ENCODE results near the gene UQCRQ. TPM values are rescaled to one million over a fixed set of nuclear protein-coding genes. Genes with fewer than 3 reads are reported as not detected.

Gene UQCRQ
- total and polyA plus RNA-seq, 4 donors: 62.5 to 2,326 (median 326) TPM

GRCh38 chr5:132884548-132884947, 18.1 kb downstream of the UQCRQ start:
- Histone ChIP-seq H3K4me3 (ENCODE audit: low read depth in 1 of 3, low read length in 3 of 3) (no peak overlapping the region), H3K36me3 (ENCODE audit: control insufficient read depth in 4 of 4, insufficient read depth in 3 of 4, low read depth in 1 of 4, low read length in 3 of 4) (peaks cover 3 to 75% (median 69%) of the 10 kb centered on the region in 4 donors), H3K9me3 (ENCODE audit: control insufficient read depth in 4 of 4, low read length in 3 of 4) (no peaks in the 10 kb centered on the region), H3K27ac (ENCODE audit: low read depth in 1 of 2, low read length in 2 of 2) (no peak overlapping the region), H3K9ac (ENCODE audit: low read depth in 1 of 2, low read length in 2 of 2) (no peak overlapping the region), H3K4me1 (ENCODE audit: control insufficient read depth in 4 of 4, insufficient read depth in 4 of 4, low read length in 3 of 4) (peaks cover 0 to 4% (median 0%) of the 10 kb centered on the region in 4 donors), H3K27me3 (ENCODE audit: control insufficient read depth in 4 of 4, insufficient read depth in 4 of 4, low read length in 3 of 4) (no peaks in the 10 kb centered on the region)
- TF ChIP-seq FOXA2 (IDR thresholded peaks at IDR 0.05) (no peak), ATF3 (IDR thresholded peaks at IDR 0.05) (no peak), SP1 (IDR thresholded peaks at IDR 0.05) (no peak), GABPA (IDR thresholded peaks at IDR 0.05 in 1 of 2, conservative IDR thresholded peaks at IDR 0.05 in 1 of 2) (no peak), HNF4A (conservative IDR thresholded peaks at IDR 0.05) (no peak), FOXA1 (IDR thresholded peaks at IDR 0.05) (no peak), RXRA (IDR thresholded peaks at IDR 0.05) (no peak), RAD21 (IDR thresholded peaks at IDR 0.05) (no peak), NR2F2 (IDR thresholded peaks at IDR 0.05) (no peak), CTCF (IDR thresholded peaks at IDR 0.05; ENCODE audit: low read depth, low read length, missing input control) (no peak), EGR1 (IDR thresholded peaks at IDR 0.05; ENCODE audit: low read depth in 2 of 2) (no peak)
- no peak for DNase-seq (ENCODE audit: low spot score)
- WGBS: 69% methylated on average over 2 of the region's 2 CpGs

- peaks cover 5 to 76% (median 62%) of the 10 kb centered on the region in 4 donors for H3K36me3 ChIP-seq (ENCODE audit: control insufficient read depth in 4 of 4, insufficient read depth in 3 of 4, low read depth in 1 of 4, low read length in 3 of 4)
- WGBS: 86% methylated on average over 11 of the region's 11 CpGs
- peaks cover 0 to 4% (median 0%) of the 10 kb centered on the region in 4 donors for H3K4me1 ChIP-seq (ENCODE audit: control insufficient read depth in 4 of 4, insufficient read depth in 4 of 4, low read length in 3 of 4)
- H3K27ac ChIP-seq (ENCODE audit: low read depth in 1 of 2, low read length in 2 of 2): no peak overlapping the region
- H3K9me3 ChIP-seq (ENCODE audit: control insufficient read depth in 4 of 4, low read length in 3 of 4): no peaks in the 10 kb centered on the region
- TF ChIP-seq YY1 (IDR thresholded peaks at IDR 0.05) (no peak), MAX (IDR thresholded peaks at IDR 0.05) (no peak), NR2F2 (IDR thresholded peaks at IDR 0.05) (no peak), HNF4G (IDR thresholded peaks at IDR 0.05) (no peak), FOXA1 (IDR thresholded peaks at IDR 0.05) (no peak)
- H3K4me3 ChIP-seq (ENCODE audit: low read depth in 1 of 3, low read length in 3 of 3): no peak overlapping the region
- no peaks in the 10 kb centered on the region for H3K27me3 ChIP-seq (ENCODE audit: control insufficient read depth in 4 of 4, insufficient read depth in 4 of 4, low read length in 3 of 4)
- no peak for DNase-seq (ENCODE audit: low spot score)
- no peak overlapping the region for H3K9ac ChIP-seq (ENCODE audit: low read depth in 1 of 2, low read length in 2 of 2)
Measured at GRCh38 chr5:132886064-132886823, 19.8 kb downstream of the UQCRQ start.

GRCh38 chr5:132887283-132887682, 20.8 kb downstream of the UQCRQ start:
- no peaks in the 10 kb centered on the region for H3K9me3 ChIP-seq (ENCODE audit: control insufficient read depth in 4 of 4, low read length in 3 of 4)
- H3K36me3 ChIP-seq (ENCODE audit: control insufficient read depth in 4 of 4, insufficient read depth in 3 of 4, low read depth in 1 of 4, low read length in 3 of 4): peaks cover 7 to 80% (median 65%) of the 10 kb centered on the region in 4 donors
- 20% methylated on average over 1 of the region's 1 CpG for WGBS
- H3K27me3 ChIP-seq (ENCODE audit: control insufficient read depth in 4 of 4, insufficient read depth in 4 of 4, low read length in 3 of 4): no peaks in the 10 kb centered on the region
- H3K9ac ChIP-seq (ENCODE audit: low read depth in 1 of 2, low read length in 2 of 2): no peak overlapping the region
- peaks cover 0 to 4% (median 0%) of the 10 kb centered on the region in 4 donors for H3K4me1 ChIP-seq (ENCODE audit: control insufficient read depth in 4 of 4, insufficient read depth in 4 of 4, low read length in 3 of 4)
- no peak for DNase-seq (ENCODE audit: low spot score)
- no peak overlapping the region for H3K27ac ChIP-seq (ENCODE audit: low read depth in 1 of 2, low read length in 2 of 2)
- H3K4me3 ChIP-seq (ENCODE audit: low read depth in 1 of 3, low read length in 3 of 3): no peak overlapping the region
- TF ChIP-seq TAF1 (conservative IDR thresholded peaks at IDR 0.05) (no peak), MAX (IDR thresholded peaks at IDR 0.05) (no peak), ATF3 (IDR thresholded peaks at IDR 0.05) (no peak), RAD21 (IDR thresholded peaks at IDR 0.05) (no peak), NR2F2 (IDR thresholded peaks at IDR 0.05) (no peak), FOXA2 (IDR thresholded peaks at IDR 0.05) (no peak), REST (IDR thresholded peaks at IDR 0.05) (no peak), HNF4A (conservative IDR thresholded peaks at IDR 0.05) (no peak), ZBTB33 (IDR thresholded peaks at IDR 0.05) (no peak), FOXA1 (IDR thresholded peaks at IDR 0.05) (no peak), RXRA (IDR thresholded peaks at IDR 0.05) (no peak), HNF4G (IDR thresholded peaks at IDR 0.05) (no peak), SP1 (IDR thresholded peaks at IDR 0.05) (no peak)
